ENCODE results near the gene HEG1.

DNA sequence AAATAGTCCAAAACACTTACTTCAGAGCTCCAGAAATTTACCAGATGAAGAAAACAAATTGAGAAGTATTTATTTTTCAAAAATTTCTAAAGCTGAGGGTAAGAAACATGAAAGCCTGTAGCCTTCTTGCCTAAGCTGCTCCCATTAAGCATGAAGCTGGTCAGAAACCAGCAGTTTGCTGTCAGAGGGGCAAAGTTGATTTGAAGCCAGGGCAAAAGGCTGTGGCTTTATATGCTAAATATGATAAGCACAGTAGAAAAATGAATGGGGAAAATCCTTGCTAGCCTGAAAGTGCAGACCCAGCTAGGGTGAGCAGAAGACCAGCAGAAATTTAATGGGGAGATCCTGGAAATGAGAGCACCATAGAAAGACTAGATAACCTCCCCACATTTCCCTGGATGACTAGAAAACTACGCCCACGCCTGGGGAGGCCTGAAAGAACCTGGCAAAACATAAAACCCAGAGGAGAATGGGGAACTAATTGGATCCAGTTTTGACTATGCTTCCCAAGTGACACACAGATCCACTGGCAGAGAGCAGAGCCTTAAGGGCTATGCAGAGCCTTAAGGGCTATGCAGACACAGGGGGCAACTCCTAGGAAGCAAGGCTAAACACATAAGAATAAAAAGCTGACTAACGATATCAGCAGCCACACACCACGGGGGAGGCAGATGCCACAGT lies 43.0 kb upstream of the HEG1 start:
- TF ChIP-seq CTCF (IDR thresholded peaks at IDR 0.05; ENCODE audit: poor library complexity) (no peak), EZH2 (IDR thresholded peaks at IDR 0.05; ENCODE audit: borderline replicate concordance) (no peak)
